ENCODE results near the gene TOP2B. TPM values are rescaled to one million over a fixed set of nuclear protein-coding genes. Genes with fewer than 3 reads are reported as not detected.

The TOP2B gene
- total RNA-seq, 1 donor from 2014 or later = 104 TPM

DNA sequence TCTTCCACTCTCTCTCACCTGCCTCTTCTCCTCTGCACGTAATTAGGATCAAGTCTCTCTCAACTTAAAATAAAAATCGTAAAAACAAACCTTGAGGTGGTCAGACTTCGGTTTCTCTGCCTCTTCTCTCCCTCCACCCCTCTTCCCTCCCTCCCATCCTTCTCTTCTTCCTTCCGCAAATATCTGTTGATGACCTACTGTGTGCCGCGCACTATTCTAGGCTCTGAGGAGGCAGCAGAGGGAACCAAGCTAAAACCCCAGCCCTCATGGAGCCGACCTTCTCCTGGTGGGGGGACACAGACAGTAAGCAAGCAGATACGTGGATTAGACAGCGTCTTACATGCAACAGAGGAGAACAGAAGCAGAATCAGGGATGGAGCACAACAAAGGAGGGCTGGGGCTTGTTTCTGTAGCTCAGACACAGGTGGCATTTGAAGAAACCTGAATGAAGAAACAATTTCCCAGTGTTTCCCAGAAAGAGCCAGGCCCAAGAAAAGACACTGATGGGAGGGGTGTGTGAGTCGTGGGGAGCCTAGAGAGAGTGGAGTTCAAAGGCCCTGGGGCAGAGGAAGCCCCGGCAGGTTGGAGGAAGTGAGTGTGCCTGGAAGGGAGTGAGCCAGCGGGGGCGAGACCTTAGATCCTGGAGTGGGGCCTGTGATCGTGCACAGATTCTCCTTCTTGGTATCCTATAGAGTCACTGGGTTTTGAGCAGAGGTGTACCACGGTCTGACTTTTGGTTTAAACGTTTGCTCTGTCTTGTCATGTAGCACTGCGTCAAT, 80.5 kb downstream of the TOP2B start:
- no peaks in the 10 kb centered on the region for H3K27me3 ChIP-seq (ENCODE audit: control insufficient read depth, insufficient read depth, low read length)
- TF ChIP-seq, protein P1, sequence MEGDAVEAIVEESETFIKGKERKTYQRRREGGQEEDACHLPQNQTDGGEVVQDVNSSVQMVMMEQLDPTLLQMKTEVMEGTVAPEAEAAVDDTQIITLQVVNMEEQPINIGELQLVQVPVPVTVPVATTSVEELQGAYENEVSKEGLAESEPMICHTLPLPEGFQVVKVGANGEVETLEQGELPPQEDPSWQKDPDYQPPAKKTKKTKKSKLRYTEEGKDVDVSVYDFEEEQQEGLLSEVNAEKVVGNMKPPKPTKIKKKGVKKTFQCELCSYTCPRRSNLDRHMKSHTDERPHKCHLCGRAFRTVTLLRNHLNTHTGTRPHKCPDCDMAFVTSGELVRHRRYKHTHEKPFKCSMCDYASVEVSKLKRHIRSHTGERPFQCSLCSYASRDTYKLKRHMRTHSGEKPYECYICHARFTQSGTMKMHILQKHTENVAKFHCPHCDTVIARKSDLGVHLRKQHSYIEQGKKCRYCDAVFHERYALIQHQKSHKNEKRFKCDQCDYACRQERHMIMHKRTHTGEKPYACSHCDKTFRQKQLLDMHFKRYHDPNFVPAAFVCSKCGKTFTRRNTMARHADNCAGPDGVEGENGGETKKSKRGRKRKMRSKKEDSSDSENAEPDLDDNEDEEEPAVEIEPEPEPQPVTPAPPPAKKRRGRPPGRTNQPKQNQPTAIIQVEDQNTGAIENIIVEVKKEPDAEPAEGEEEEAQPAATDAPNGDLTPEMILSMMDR (IDR thresholded peaks at IDR 0.05; ENCODE audit: insufficient read depth, low read length, poor library complexity, severe bottlenecking) = no peak

DNA sequence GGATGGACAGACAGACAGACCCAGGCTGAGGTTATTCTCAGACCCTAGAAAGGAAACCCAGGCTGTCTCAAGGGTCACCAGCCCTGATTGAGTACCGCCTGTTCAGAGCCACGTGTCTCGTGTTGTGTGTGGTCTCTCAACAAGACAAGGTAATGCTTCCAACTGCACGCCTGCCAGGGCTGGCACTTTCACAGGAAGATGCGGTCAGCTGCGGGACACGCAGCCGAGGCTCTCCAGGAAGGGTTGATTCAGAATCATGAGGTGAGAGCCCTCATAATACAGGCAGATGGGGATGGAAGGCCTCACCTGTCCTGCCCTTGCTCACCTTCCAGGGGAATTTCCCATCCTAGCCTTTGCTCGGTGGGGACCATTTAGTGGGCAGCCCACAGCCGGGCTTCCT, 81.4 kb downstream of the TOP2B start:
- no peaks in the 10 kb centered on the region for H3K36me3 ChIP-seq (ENCODE audit: control insufficient read depth, insufficient read depth, low read length)
- no peak overlapping the region for H3K4me3 ChIP-seq (ENCODE audit: low read depth, low read length)
- TF ChIP-seq, protein P1 (IDR thresholded peaks at IDR 0.05; ENCODE audit: insufficient read depth, low read length, poor library complexity, severe bottlenecking) = no peak
- DNase-seq (ENCODE audit: low read depth) = no peak
- no peaks in the 10 kb centered on the region for H3K27me3 ChIP-seq (ENCODE audit: control insufficient read depth, insufficient read depth, low read length)

More for the DNA sequence above, 80.5 kb downstream of the TOP2B start:
- H3K36me3 ChIP-seq (ENCODE audit: control insufficient read depth, insufficient read depth, low read length) = no peaks in the 10 kb centered on the region
- DNase-seq (ENCODE audit: low read depth) = no peak
- no peak overlapping the region for H3K4me3 ChIP-seq (ENCODE audit: low read depth, low read length)

DNA sequence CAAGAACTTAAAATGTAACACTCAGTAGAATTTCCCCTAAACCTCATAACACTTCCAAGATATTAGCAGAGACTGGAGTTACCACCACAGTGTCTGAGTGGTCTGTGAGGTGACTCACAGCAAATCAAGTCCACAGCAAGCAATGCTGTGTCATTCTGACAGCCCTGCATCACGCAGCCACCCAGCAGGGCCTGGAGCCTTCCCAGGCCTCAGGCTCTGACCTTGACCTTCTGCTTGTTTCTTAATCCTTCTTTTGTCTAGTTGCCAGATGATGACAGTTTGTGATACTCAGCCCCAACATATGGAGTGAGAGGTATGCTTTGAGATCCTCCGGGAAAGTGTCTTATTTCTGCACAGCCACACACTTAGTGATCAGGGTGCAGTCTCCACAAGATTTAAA, 82.5 kb downstream of the TOP2B start:
- H3K4me3 ChIP-seq (ENCODE audit: low read depth, low read length) = no peak overlapping the region
- no peaks in the 10 kb centered on the region for H3K36me3 ChIP-seq (ENCODE audit: control insufficient read depth, insufficient read depth, low read length)
- no peak for DNase-seq (ENCODE audit: low read depth)
- TF ChIP-seq, protein P1 (IDR thresholded peaks at IDR 0.05; ENCODE audit: insufficient read depth, low read length, poor library complexity, severe bottlenecking) = no peak
- no peaks in the 10 kb centered on the region for H3K27me3 ChIP-seq (ENCODE audit: control insufficient read depth, insufficient read depth, low read length)

DNA sequence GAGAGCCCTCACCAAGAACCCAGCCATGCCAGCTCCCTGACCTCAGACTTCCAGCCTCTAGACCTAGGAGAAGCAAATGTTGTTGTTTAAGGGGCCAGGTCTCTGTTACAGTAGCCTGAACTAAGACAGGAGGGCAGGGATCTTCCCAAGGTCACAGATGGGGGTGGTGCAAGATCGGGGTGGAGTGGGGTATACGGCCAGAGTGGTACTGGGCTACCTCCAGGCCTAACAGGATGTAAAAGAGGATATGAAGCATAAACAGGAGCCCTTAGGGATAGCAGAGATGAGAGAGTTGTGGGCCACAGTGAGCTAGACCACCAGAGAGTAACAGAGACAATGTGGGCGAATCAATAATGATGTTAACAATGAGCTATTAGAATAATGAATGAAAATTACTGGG, 82.9 kb downstream of the TOP2B start:
- Histone ChIP-seq H3K27me3 (ENCODE audit: control insufficient read depth, insufficient read depth, low read length) (no peaks in the 10 kb centered on the region), H3K36me3 (ENCODE audit: control insufficient read depth, insufficient read depth, low read length) (no peaks in the 10 kb centered on the region), H3K4me3 (ENCODE audit: low read depth, low read length) (no peak overlapping the region)
- TF ChIP-seq, protein P1 (IDR thresholded peaks at IDR 0.05; ENCODE audit: insufficient read depth, low read length, poor library complexity, severe bottlenecking) = no peak
- no peak for DNase-seq (ENCODE audit: low read depth)

DNA sequence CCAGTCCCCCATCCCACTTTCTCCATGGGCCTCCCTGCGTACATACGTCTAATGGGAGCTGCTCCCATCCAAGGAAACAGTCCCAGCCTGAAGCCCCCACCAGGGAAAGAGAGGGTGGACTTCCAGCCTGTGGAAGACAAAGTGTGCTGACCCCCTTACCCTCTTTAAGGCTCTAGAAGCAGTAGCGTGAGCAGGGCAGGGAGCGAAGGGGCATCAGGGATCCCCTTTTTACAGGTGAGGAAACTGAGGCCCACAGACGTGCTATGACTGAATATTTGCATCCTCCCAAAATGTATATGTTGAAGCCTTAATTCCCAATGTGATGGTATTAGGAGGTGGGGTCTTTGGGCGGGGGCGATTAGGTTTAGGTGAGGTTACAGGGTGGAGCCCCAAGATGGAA, 83.4 kb downstream of the TOP2B start:
- H3K4me3 ChIP-seq (ENCODE audit: low read depth, low read length) = no peak overlapping the region
- TF ChIP-seq, protein P1 (IDR thresholded peaks at IDR 0.05; ENCODE audit: insufficient read depth, low read length, poor library complexity, severe bottlenecking) = no peak
- no peaks in the 10 kb centered on the region for H3K27me3 ChIP-seq (ENCODE audit: control insufficient read depth, insufficient read depth, low read length)
- no peaks in the 10 kb centered on the region for H3K36me3 ChIP-seq (ENCODE audit: control insufficient read depth, insufficient read depth, low read length)
- DNase-seq (ENCODE audit: low read depth) = no peak

GRCh38 chr3:25580534-25580933, 84.2 kb downstream of the TOP2B start:
- no peak for DNase-seq (ENCODE audit: low read depth)
- no peaks in the 10 kb centered on the region for H3K27me3 ChIP-seq (ENCODE audit: control insufficient read depth, insufficient read depth, low read length)
- no peaks in the 10 kb centered on the region for H3K36me3 ChIP-seq (ENCODE audit: control insufficient read depth, insufficient read depth, low read length)
- TF ChIP-seq, protein P1 (IDR thresholded peaks at IDR 0.05; ENCODE audit: insufficient read depth, low read length, poor library complexity, severe bottlenecking) = no peak
- H3K4me3 ChIP-seq (ENCODE audit: low read depth, low read length) = no peak overlapping the region

Measured in kidney epithelial cell (primary cell).